Tibial nerve (tissue), 4 donors: ENCODE measurements around the gene H2BK1. TPM values are rescaled to one million over a fixed set of nuclear protein-coding genes. Genes with fewer than 3 reads are reported as not detected.
A peak's percentile ranks its signal among the peaks of the same experiment; 100 is the strongest.

ENCODE experiments used
- DNase-seq, 2 donors: peaks; one replicate each; pipeline ENCODE4 v3.0.0-alpha.2; 2019; ENCODE audit warnings: low spot score in 2 of 2
- H3K27ac ChIP-seq, 4 donors: fragments of 200-600 bp; sonication (generic) in 3 of 4; one replicate each; pipeline ENCODE4 v1.5.1; 2017 to 2019; ENCODE audit warnings: mild to moderate bottlenecking in 1 of 4
- H3K27me3 ChIP-seq, 2 donors: fragments of 200-600 bp; sonication (generic) in 1 of 2; one replicate each; pipeline versions ENCODE4 v1.5.1 to v1.6.0; 2017 to 2019
- H3K36me3 ChIP-seq, 3 donors: fragments of 200-600 bp; sonication (generic); one replicate each; pipeline ENCODE4 v1.5.1; 2018 to 2019
- H3K4me1 ChIP-seq, 4 donors: fragments of 200-600 bp; sonication (generic) in 3 of 4; one replicate each; pipeline ENCODE4 v1.5.1; 2017 to 2019
- H3K4me3 ChIP-seq, 4 donors: fragments of 200-600 bp; sonication (generic) in 3 of 4; one replicate each; pipeline ENCODE4 v1.5.1; 2017 to 2019; ENCODE audit warnings: mild to moderate bottlenecking in 1 of 4, moderate library complexity in 1 of 4
- H3K9me3 ChIP-seq, 4 donors: fragments of 200-600 bp; sonication (generic) in 3 of 4; one replicate each; pipeline ENCODE4 v1.5.1; 2017 to 2019
- CTCF ChIP-seq, 5 experiments: fragments of 200-600 bp in 3 of 5; fragments of 450-650 bp in 2 of 5; sonication (generic) in 3 of 5; IDR thresholded peaks; one replicate each; pipeline ENCODE4 v1.5.1; 2016 to 2019; ENCODE audit warnings: antibody characterized with exemption in 5 of 5, mild to moderate bottlenecking in 3 of 5, moderate library complexity in 2 of 5
- EP300 ChIP-seq, 2 donors: sonication (generic); formaldehyde crosslinking; IDR thresholded peaks; one replicate each; pipeline ENCODE4 v1.6.1; 2017; ENCODE audit warnings: antibody characterized with exemption in 2 of 2, mild to moderate bottlenecking in 1 of 2
- POLR2A ChIP-seq, 2 donors: fragments of 450-650 bp; IDR thresholded peaks; one replicate each; pipeline ENCODE4 v1.6.1; 2017; ENCODE audit warnings: antibody characterized with exemption in 2 of 2, mild to moderate bottlenecking in 2 of 2, moderate library complexity in 2 of 2
- WGBS, 2 donors: methylation state at CpG; one replicate each; pipeline ENCODE4 v1.1.5; 2018; 5-methylcytosine and 5-hydroxymethylcytosine counted together
- total RNA-seq, 4 donors: library from RNA; depleted of rRNA; stranded (reverse); fragments of >200 nt; gene quantifications; one replicate each; pipeline ENCODE4 v1.1.0, GENCODE V29; 2016

H2BK1 gene
- total RNA-seq, 4 donors from 2014 or later: not detected

- H3K36me3 ChIP-seq: no peaks in the 10 kb centered on the region
- H3K9me3 ChIP-seq: no peaks in the 10 kb centered on the region
- no peak for TF ChIP-seq POLR2A (IDR thresholded peaks at IDR 0.05)
- no peak for TF ChIP-seq CTCF (IDR thresholded peaks at IDR 0.05)
- TF ChIP-seq EP300 (IDR thresholded peaks at IDR 0.05): no peak
- no peak overlapping the region for H3K4me3 ChIP-seq
- WGBS, 2 donors: 87 to 89% methylated on average over 43 of the region's 43 CpGs
- no peak overlapping the region for H3K27ac ChIP-seq
- no peak for DNase-seq
- H3K27me3 ChIP-seq: peaks cover 0 to 80% of the 10 kb centered on the region in 2 donors
- peaks cover 0 to 3% (median 0%) of the 10 kb centered on the region in 4 donors for H3K4me1 ChIP-seq
Observed at GRCh38 chr7:151173386-151174245, 36.7 kb downstream of the H2BK1 start.

- H3K4me1 ChIP-seq: peaks cover 0 to 14% (median 3%) of the 10 kb centered on the region in 4 donors
- no peak overlapping the region for H3K4me3 ChIP-seq
- peak; percentile 60 to 74 for DNase-seq
- no peaks in the 10 kb centered on the region for H3K36me3 ChIP-seq
- no peaks in the 10 kb centered on the region for H3K9me3 ChIP-seq
- no peak for TF ChIP-seq POLR2A (IDR thresholded peaks at IDR 0.05)
- TF ChIP-seq CTCF (IDR thresholded peaks at IDR 0.05): peak; percentile 99 to 100 (median 100)
- TF ChIP-seq EP300 (IDR thresholded peaks at IDR 0.05): peak in 1 of 2 donors; percentile 29
- WGBS, 2 donors: 24 to 26% methylated on average over 40 to 41 of the region's 42 CpGs
- H3K27me3 ChIP-seq: peaks cover 0 to 79% of the 10 kb centered on the region in 2 donors
- no peak overlapping the region for H3K27ac ChIP-seq
Observed at GRCh38 chr7:151172273-151173141, 37.8 kb downstream of the H2BK1 start.

GRCh38 chr7:151168787-151169162 lies 41.5 kb downstream of the H2BK1 start:
- peaks cover 0 to 24% (median 12%) of the 10 kb centered on the region in 4 donors for H3K4me1 ChIP-seq
- WGBS, 2 donors: 30 to 42% methylated on average over 10 of the region's 10 CpGs
- no peak for DNase-seq
- H3K27me3 ChIP-seq: peaks cover 2 to 82% of the 10 kb centered on the region in 2 donors
- no peaks in the 10 kb centered on the region for H3K9me3 ChIP-seq
- no peaks in the 10 kb centered on the region for H3K36me3 ChIP-seq
- no peak overlapping the region for H3K4me3 ChIP-seq
- no peak overlapping the region for H3K27ac ChIP-seq
- TF ChIP-seq CTCF (IDR thresholded peaks at IDR 0.05): no peak
- no peak for TF ChIP-seq POLR2A (IDR thresholded peaks at IDR 0.05)

GRCh38 chr7:151168003-151168786 lies 42.1 kb downstream of the H2BK1 start:
- H3K9me3 ChIP-seq: no peaks in the 10 kb centered on the region
- H3K4me3 ChIP-seq: peak overlapping the region; percentile 22 to 54 (median 32)
- peaks cover 2 to 82% of the 10 kb centered on the region in 2 donors for H3K27me3 ChIP-seq
- no peaks in the 10 kb centered on the region for H3K36me3 ChIP-seq
- no peak overlapping the region for H3K27ac ChIP-seq
- 2 to 3% methylated on average over 34 to 35 of the region's 52 CpGs for WGBS, 2 donors
- no peak for DNase-seq
- TF ChIP-seq CTCF (IDR thresholded peaks at IDR 0.05): peak; percentile 35 to 67 (median 63)
- TF ChIP-seq EP300 (IDR thresholded peaks at IDR 0.05): no peak
- no peak for TF ChIP-seq POLR2A (IDR thresholded peaks at IDR 0.05)
- peaks cover 0 to 24% (median 12%) of the 10 kb centered on the region in 4 donors for H3K4me1 ChIP-seq
